Trophoblast cell (in vitro differentiated cells and primary cell): Measurements from ENCODE around the gene ZNF419.
"Not testable (repeated sequence)": the region's sequence is repeated elsewhere in the genome, so short reads cannot be mapped to it uniquely, and the experiment has no call there.

Experiments used
- DNase-seq, 2 donors: peaks; one replicate each; pipeline ENCODE4 v3.0.0-alpha.2; 2016
- H2AFZ ChIP-seq: 2 replicates; pipeline ENCODE4 v1.6.1; 2013; ENCODE audit warnings: low read length, moderate library complexity, mild to moderate bottlenecking; ENCODE audit not compliant: insufficient read depth, poor library complexity
- H2AK5ac ChIP-seq: 2 replicates; pipeline ENCODE4 v1.6.1; 2013; ENCODE audit warnings: mild to moderate bottlenecking, low read length
- H2BK120ac ChIP-seq: 2 replicates; pipeline ENCODE4 v1.6.1; 2013; ENCODE audit warnings: low read length, mild to moderate bottlenecking, moderate library complexity; ENCODE audit not compliant: insufficient read depth, poor library complexity
- H2BK12ac ChIP-seq: 2 replicates; pipeline ENCODE4 v1.6.1; 2013; ENCODE audit warnings: mild to moderate bottlenecking, low read length, moderate library complexity
- H2BK5ac ChIP-seq: 2 replicates; pipeline ENCODE4 v1.6.1; 2013; ENCODE audit warnings: low read length, low read depth, moderate library complexity, mild to moderate bottlenecking; ENCODE audit not compliant: poor library complexity
- H3K14ac ChIP-seq: 2 replicates; pipeline ENCODE4 v1.6.1; 2013; ENCODE audit warnings: mild to moderate bottlenecking, low read length
- H3K18ac ChIP-seq: 2 replicates; pipeline ENCODE4 v1.6.1; 2013; ENCODE audit warnings: mild to moderate bottlenecking, low read length
- H3K23ac ChIP-seq: 2 replicates; pipeline ENCODE4 v1.6.1; 2013; ENCODE audit warnings: low read length
- H3K27ac ChIP-seq: 2 replicates; pipeline ENCODE4 v1.5.1; 2013; ENCODE audit warnings: low read depth, mild to moderate bottlenecking, inconsistent platforms, low read length, moderate library complexity
- H3K27me3 ChIP-seq: 2 replicates; pipeline ENCODE4 v1.6.1; 2013; ENCODE audit warnings: inconsistent platforms, mild to moderate bottlenecking, low read length, moderate library complexity; ENCODE audit not compliant: insufficient read depth
- H3K36me3 ChIP-seq, 2 experiments: 1 replicate in 1 of 2; 2 replicates in 1 of 2; pipeline ENCODE4 v1.6.1; 2013; ENCODE audit warnings: low read length in 2 of 2, mild to moderate bottlenecking in 2 of 2, moderate library complexity in 1 of 2; ENCODE audit not compliant: insufficient read depth in 2 of 2, control insufficient read depth in 1 of 2
- H3K4ac ChIP-seq: 2 replicates; pipeline ENCODE4 v1.6.1; 2013; ENCODE audit warnings: low read depth, mild to moderate bottlenecking, low read length, moderate library complexity
- H3K4me1 ChIP-seq, 2 experiments: 1 replicate in 1 of 2; 2 replicates in 1 of 2; pipeline ENCODE4 v1.6.1; 2013; ENCODE audit warnings: low read length in 2 of 2, mild to moderate bottlenecking in 2 of 2, moderate library complexity in 1 of 2; ENCODE audit not compliant: insufficient read depth in 2 of 2, control insufficient read depth in 1 of 2
- H3K4me2 ChIP-seq: 2 replicates; pipeline ENCODE4 v1.6.1; 2013; ENCODE audit warnings: inconsistent platforms, mild to moderate bottlenecking, low read length, moderate library complexity
- H3K4me3 ChIP-seq: 2 replicates; pipeline ENCODE4 v1.5.1; 2013; ENCODE audit warnings: mild to moderate bottlenecking, low read depth, low read length, inconsistent platforms
- H3K79me1 ChIP-seq: one replicate; pipeline ENCODE4 v1.6.1; 2013; ENCODE audit warnings: low read length
- H3K79me2 ChIP-seq: 2 replicates; pipeline ENCODE4 v1.6.1; 2013; ENCODE audit warnings: low read length, mild to moderate bottlenecking; ENCODE audit not compliant: control insufficient read depth, insufficient read depth, poor library complexity
- H3K9ac ChIP-seq: 2 replicates; pipeline ENCODE4 v1.6.1; 2013; ENCODE audit warnings: mild to moderate bottlenecking, low read length
- H3K9me3 ChIP-seq: 2 replicates; pipeline ENCODE4 v1.6.1; 2013; ENCODE audit warnings: low read depth, mild to moderate bottlenecking, control low read depth, inconsistent platforms, low read length; ENCODE audit not compliant: insufficient read depth
- H4K12ac ChIP-seq: 2 replicates; pipeline ENCODE4 v1.6.1; 2013; ENCODE audit warnings: low read depth, mild to moderate bottlenecking, low read length, moderate library complexity
- H4K8ac ChIP-seq: 2 replicates; pipeline ENCODE4 v1.6.1; 2013; ENCODE audit warnings: low read depth, mild to moderate bottlenecking, low read length, moderate library complexity
- H4K91ac ChIP-seq: one replicate; pipeline ENCODE4 v1.6.1; 2013; ENCODE audit warnings: low read depth, mild to moderate bottlenecking, low read length, moderate library complexity
- WGBS: extraction: QIAGEN DNeasy Blood & Tissue Kit; methylation state at CpG from one replicate; pipeline ENCODE4 v1.1.7; 2013; ENCODE audit warnings: missing lambda C conversion rate; ENCODE audit not compliant: insufficient read length, insufficient coverage; ENCODE audit errors: extremely low coverage; 5-methylcytosine and 5-hydroxymethylcytosine counted together

Gene ZNF419

DNA sequence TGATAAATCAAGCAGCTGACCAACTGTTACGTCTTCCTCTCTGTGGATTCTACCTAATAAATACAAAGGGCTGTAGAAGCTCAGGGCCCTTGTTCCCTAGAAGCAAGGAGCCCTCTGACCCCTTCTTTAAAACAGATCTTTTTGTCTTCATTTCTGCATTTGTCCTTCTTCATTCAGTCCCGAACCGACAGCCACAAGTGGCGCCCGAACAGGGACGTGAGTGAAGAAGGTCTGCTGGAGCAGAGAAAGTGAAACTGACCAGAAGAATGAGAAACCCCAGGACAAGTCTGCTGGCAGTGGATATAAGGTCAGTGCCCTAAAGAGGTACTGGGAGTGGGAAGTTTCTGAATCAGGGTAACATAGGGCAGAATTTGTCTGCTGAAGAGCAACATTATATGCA lies 25.3 kb downstream of the ZNF419 start:
- WGBS, result no CpG with 5 or more reads among the region's 6 CpGs
- H3K23ac ChIP-seq, result no peak overlapping the region

DNA sequence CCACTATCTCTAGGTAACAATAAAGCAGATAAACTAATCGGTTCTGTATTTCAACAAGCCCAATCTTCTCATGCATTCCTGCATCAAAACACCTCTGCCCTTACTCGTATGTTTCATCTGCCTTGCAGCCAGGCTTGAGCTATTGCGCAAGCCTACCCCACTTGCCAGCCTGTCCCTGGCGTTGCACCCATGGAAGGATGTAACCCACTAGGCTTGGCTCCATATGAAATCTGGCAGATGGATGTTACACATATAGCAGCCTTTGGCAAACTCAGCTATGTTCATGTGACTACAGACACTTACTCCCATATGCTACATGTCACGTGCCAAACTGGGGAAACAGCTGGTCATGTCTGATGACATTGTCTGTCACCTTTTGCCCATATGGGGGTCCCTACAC lies 27.7 kb downstream of the ZNF419 start:
- H3K4ac ChIP-seq, result no peak overlapping the region
- no peak overlapping the region for H4K12ac ChIP-seq
- no peak overlapping the region for H3K4me2 ChIP-seq
- H3K27ac ChIP-seq, result no peak overlapping the region
- peaks cover 15% of the 10 kb centered on the region for H3K9me3 ChIP-seq
- no CpG with 5 or more reads among the region's 5 CpGs for WGBS
- no peaks in the 10 kb centered on the region for H3K79me2 ChIP-seq
- no peaks in the 10 kb centered on the region for H3K79me1 ChIP-seq
- H2BK120ac ChIP-seq, result no peak overlapping the region
- H3K23ac ChIP-seq, result no peak overlapping the region
- H3K9ac ChIP-seq, result no peak overlapping the region
- no peak for DNase-seq
- no peak overlapping the region for H4K8ac ChIP-seq
- no peak overlapping the region for H3K18ac ChIP-seq
- no peaks in the 10 kb centered on the region for H3K4me1 ChIP-seq
- no peak overlapping the region for H2AFZ ChIP-seq
- no peak overlapping the region for H3K4me3 ChIP-seq
- no peak overlapping the region for H2BK5ac ChIP-seq
- no peak overlapping the region for H2BK12ac ChIP-seq
- no peak overlapping the region for H2AK5ac ChIP-seq
- H3K14ac ChIP-seq, result no peak overlapping the region
- peaks cover 2 to 6% of the 10 kb centered on the region in 2 experiments for H3K36me3 ChIP-seq
- no peak overlapping the region for H4K91ac ChIP-seq
- H3K27me3 ChIP-seq, result no peaks in the 10 kb centered on the region

More for the DNA sequence above, 25.3 kb downstream of the ZNF419 start:
- H4K12ac ChIP-seq, result no peak overlapping the region
- peaks cover 2 to 7% of the 10 kb centered on the region in 2 experiments for H3K36me3 ChIP-seq
- H3K79me2 ChIP-seq, result no peaks in the 10 kb centered on the region
- H3K9ac ChIP-seq, result no peak overlapping the region
- H3K4me2 ChIP-seq, result no peak overlapping the region
- no peak overlapping the region for H2BK5ac ChIP-seq
- no peak overlapping the region for H2AFZ ChIP-seq
- no peak overlapping the region for H3K4me3 ChIP-seq
- H3K79me1 ChIP-seq, result no peaks in the 10 kb centered on the region
- H4K91ac ChIP-seq, result no peak overlapping the region
- H3K9me3 ChIP-seq, result peaks cover 12% of the 10 kb centered on the region
- H2BK12ac ChIP-seq, result no peak overlapping the region
- H3K27me3 ChIP-seq, result no peaks in the 10 kb centered on the region
- no peak overlapping the region for H3K18ac ChIP-seq
- no peak overlapping the region for H3K14ac ChIP-seq
- H2BK120ac ChIP-seq, result no peak overlapping the region
- no peak for DNase-seq
- no peaks in the 10 kb centered on the region for H3K4me1 ChIP-seq
- no peak overlapping the region for H3K4ac ChIP-seq
- no peak overlapping the region for H2AK5ac ChIP-seq
- H4K8ac ChIP-seq, result no peak overlapping the region
- no peak overlapping the region for H3K27ac ChIP-seq

DNA sequence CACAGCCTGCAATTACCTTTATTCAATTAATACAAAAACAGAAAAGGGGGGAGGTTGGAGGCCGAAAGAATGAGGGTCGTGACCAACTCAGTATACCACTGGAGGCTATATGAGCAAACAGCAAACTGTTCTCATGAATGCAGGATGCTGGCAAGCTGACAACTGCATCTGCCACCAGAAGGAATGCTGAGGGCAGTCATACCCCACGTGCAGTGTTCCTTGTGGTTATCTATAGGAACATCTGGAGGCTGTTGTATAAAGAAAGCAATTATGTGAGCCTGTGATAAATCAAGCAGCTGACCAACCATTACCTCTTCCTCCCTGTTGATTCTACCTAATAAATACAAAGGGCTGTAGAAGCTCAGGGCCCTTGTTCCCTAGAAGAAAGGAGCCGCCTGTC lies 30.5 kb downstream of the ZNF419 start:
- not testable (repeated sequence) for DNase-seq, H3K79me2 ChIP-seq, H4K8ac ChIP-seq, H3K4ac ChIP-seq, H2BK120ac ChIP-seq, H3K27ac ChIP-seq, H3K27me3 ChIP-seq, H2BK5ac ChIP-seq, H3K9ac ChIP-seq, H2AK5ac ChIP-seq, H3K4me3 ChIP-seq, H3K79me1 ChIP-seq, H3K18ac ChIP-seq, H3K36me3 ChIP-seq, H4K91ac ChIP-seq, H3K14ac ChIP-seq, H3K4me2 ChIP-seq, H3K9me3 ChIP-seq, H3K23ac ChIP-seq, H4K12ac ChIP-seq, H2BK12ac ChIP-seq, H2AFZ ChIP-seq, H3K4me1 ChIP-seq
- no CpG with 5 or more reads among the region's 4 CpGs for WGBS

DNA sequence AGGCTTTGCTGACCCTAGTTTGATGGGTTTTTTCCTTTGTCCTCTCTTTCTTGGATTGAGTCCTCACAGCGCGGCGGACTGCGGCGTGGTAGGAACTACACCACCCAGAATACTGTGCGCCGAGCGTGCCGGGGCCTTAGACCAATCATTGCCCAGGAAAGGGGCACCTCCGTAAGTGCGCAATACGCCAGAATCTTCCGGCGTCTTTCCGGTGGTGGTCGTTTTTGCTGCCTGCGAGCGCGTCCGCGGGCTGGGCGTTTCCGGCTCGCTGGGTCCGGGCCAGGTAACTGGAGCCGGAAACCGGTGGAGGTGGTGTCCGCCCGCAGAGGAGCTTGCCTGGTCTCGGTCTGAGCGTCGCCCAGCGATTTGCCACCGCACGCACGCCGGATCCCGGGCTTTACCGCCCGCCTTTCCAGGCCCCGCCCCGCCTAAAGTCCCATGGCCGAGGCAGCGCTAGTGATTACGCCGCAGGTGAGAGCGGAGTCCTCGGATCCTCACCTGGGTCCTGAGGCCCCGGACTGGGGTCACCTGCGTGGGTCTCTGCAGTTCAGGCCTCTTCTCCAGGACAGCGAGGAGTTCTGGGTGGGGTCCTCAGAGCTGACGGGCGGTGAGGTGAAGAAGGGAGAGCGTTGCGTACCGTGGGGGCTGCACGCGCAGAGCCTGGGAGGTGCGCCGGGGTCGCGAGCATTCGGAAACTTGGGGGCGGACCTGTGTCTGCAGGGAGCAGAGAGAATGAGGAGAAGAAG lies 39.8 kb downstream of the ZNF419 start, which contains the start of gene ZNF549:
ZNF549 (plus strand) TSS at position 221 of the 746 bp plus-strand sequence; CDS start at position 439, 218 bp downstream.
- peaks cover 0 to 2% of the 10 kb centered on the region in 2 experiments for H3K36me3 ChIP-seq
- peak within 1 kb of the TSS; percentile 84 for H3K4me3 ChIP-seq
- peak within 1 kb of the TSS; percentile 73 for H4K12ac ChIP-seq
- WGBS, result no CpG with 5 or more reads among the region's 64 CpGs
- H4K8ac ChIP-seq, result peak within 1 kb of the TSS; percentile 80
- H2AK5ac ChIP-seq, result no peak within 1 kb of the TSS
- peak within 1 kb of the TSS; percentile 72 for H2BK5ac ChIP-seq
- peak within 1 kb of the TSS; percentile 91 for H3K4me2 ChIP-seq
- H3K4me1 ChIP-seq, result peaks cover 3 to 4% of the 10 kb centered on the region in 2 experiments
- H3K14ac ChIP-seq, result peak within 1 kb of the TSS; percentile 31
- peak within 1 kb of the TSS; percentile 61 for H4K91ac ChIP-seq
- peak within 1 kb of the TSS; percentile 63 for H3K18ac ChIP-seq
- no peaks in the 10 kb centered on the region for H3K9me3 ChIP-seq
- no peak within 1 kb of the TSS for H2BK12ac ChIP-seq
- peak within 1 kb of the TSS; percentile 46 for H2BK120ac ChIP-seq
- peak; percentile 92 to 94 for DNase-seq
- no peaks in the 10 kb centered on the region for H3K27me3 ChIP-seq
- H3K79me2 ChIP-seq, result peaks cover 5% of the 10 kb centered on the region
- H3K79me1 ChIP-seq, result peaks cover 4% of the 10 kb centered on the region
- peak within 1 kb of the TSS; percentile 44 for H3K4ac ChIP-seq
- peak within 1 kb of the TSS; percentile 21 for H3K9ac ChIP-seq
- peak within 1 kb of the TSS; percentile 74 for H2AFZ ChIP-seq
- peak within 1 kb of the TSS; percentile 80 for H3K27ac ChIP-seq
- no peak within 1 kb of the TSS for H3K23ac ChIP-seq
